Thymus (tissue), 11 donors: ENCODE results near the gene SEC14L2. TPM values are rescaled to one million over a fixed set of nuclear protein-coding genes. Genes with fewer than 3 reads are reported as not detected.

Experiments used
- DNase-seq, 9 donors: peaks; one replicate each; pipeline ENCODE4 v3.0.0-alpha.2; 2013; ENCODE audit warnings: low spot score in 9 of 9, low read depth in 6 of 9, missing footprints in 1 of 9
- H3K27ac ChIP-seq, 2 donors: one replicate each; pipeline ENCODE4 v1.5.1; 2013; ENCODE audit warnings: control low read depth in 1 of 2, low read depth in 1 of 2, low read length in 1 of 2, mild to moderate bottlenecking in 1 of 2, moderate library complexity in 1 of 2
- H3K27me3 ChIP-seq, 2 donors: one replicate each; pipeline ENCODE4 v1.5.1; 2013; ENCODE audit warnings: low read length in 1 of 2; ENCODE audit not compliant: control insufficient read depth in 2 of 2, insufficient read depth in 1 of 2
- H3K36me3 ChIP-seq, 2 donors: one replicate each; pipeline ENCODE4 v1.5.1; 2013; ENCODE audit warnings: low read length in 1 of 2, mild to moderate bottlenecking in 1 of 2, moderate library complexity in 1 of 2; ENCODE audit not compliant: control insufficient read depth in 2 of 2, insufficient read depth in 2 of 2
- H3K4me1 ChIP-seq, 2 donors: one replicate each; pipeline ENCODE4 v1.5.1; 2013; ENCODE audit warnings: low read length in 2 of 2; ENCODE audit not compliant: control insufficient read depth in 2 of 2, insufficient read depth in 2 of 2
- H3K4me3 ChIP-seq, 2 donors: one replicate each; pipeline ENCODE4 v1.5.1; 2013; ENCODE audit warnings: low read length in 2 of 2, control low read depth in 1 of 2, mild to moderate bottlenecking in 1 of 2
- H3K9me3 ChIP-seq, 2 donors: one replicate each; pipeline ENCODE4 v1.5.1; 2013; ENCODE audit warnings: low read length in 1 of 2, mild to moderate bottlenecking in 1 of 2; ENCODE audit not compliant: control insufficient read depth in 2 of 2, insufficient read depth in 1 of 2
- WGBS: extraction: QIAGEN DNeasy Blood & Tissue Kit; methylation state at CpG from one replicate; pipeline ENCODE4 v1.1.7; 2013; 5-methylcytosine and 5-hydroxymethylcytosine counted together
- polyA plus RNA-seq: library from polyadenylated mRNA; stranded (reverse); fragments of 200-250 nt; gene quantifications from one replicate; pipeline ENCODE4 v1.2.3, GENCODE V29; 2013
- total RNA-seq: library from RNA; stranded (reverse); fragments of 120-200 nt; gene quantifications from one replicate; pipeline ENCODE4 v1.2.4, GENCODE V29; 2013
- donor health status: healthy.

Gene SEC14L2
- total and polyA plus RNA-seq, 2 donors, result 6.2 to 7.2 TPM

- Histone ChIP-seq H3K36me3 (no peaks in the 10 kb centered on the region), H3K9me3 (peaks cover 0 to 7% of the 10 kb centered on the region in 2 donors), H3K27me3 (peaks cover 0 to 1% of the 10 kb centered on the region in 2 donors), H3K27ac (no peak overlapping the region), H3K4me3 (no peak overlapping the region), H3K4me1 (peaks cover 0 to 4% of the 10 kb centered on the region in 2 donors)
- WGBS, result 87% methylated on average over 8 of the region's 8 CpGs
- no peak for DNase-seq
Observed at GRCh38 chr22:30372915-30373314, 23.9 kb upstream of the SEC14L2 start.

GRCh38 chr22:30373331-30374325, 23.2 kb upstream of the SEC14L2 start:
- no peak for DNase-seq
- Histone ChIP-seq H3K36me3 (no peaks in the 10 kb centered on the region), H3K9me3 (peaks cover 0 to 7% of the 10 kb centered on the region in 2 donors), H3K4me1 (peaks cover 0 to 4% of the 10 kb centered on the region in 2 donors), H3K27ac (no peak overlapping the region), H3K4me3 (no peak overlapping the region), H3K27me3 (peaks cover 0 to 2% of the 10 kb centered on the region in 2 donors)
- 97% methylated on average over 33 of the region's 33 CpGs for WGBS

- H3K9me3 ChIP-seq, result peaks cover 0 to 7% of the 10 kb centered on the region in 2 donors
- H3K36me3 ChIP-seq, result peaks cover 0 to 3% of the 10 kb centered on the region in 2 donors
- no peak overlapping the region for H3K27ac ChIP-seq
- whole genome bisulfite sequencing, result 97% methylated on average over 13 of the region's 13 CpGs
- no peak for DNase-seq
- H3K4me3 ChIP-seq, result no peak overlapping the region
- H3K4me1 ChIP-seq, result peaks cover 2 to 16% of the 10 kb centered on the region in 2 donors
- peaks cover 0 to 2% of the 10 kb centered on the region in 2 donors for H3K27me3 ChIP-seq
Observed at GRCh38 chr22:30375312-30375849, 21.4 kb upstream of the SEC14L2 start.

- H3K4me3 ChIP-seq, result no peak overlapping the region
- peaks cover 0 to 3% of the 10 kb centered on the region in 2 donors for H3K36me3 ChIP-seq
- peaks cover 21 to 42% of the 10 kb centered on the region in 2 donors for H3K4me1 ChIP-seq
- no peaks in the 10 kb centered on the region for H3K9me3 ChIP-seq
- peaks cover 0 to 5% of the 10 kb centered on the region in 2 donors for H3K27me3 ChIP-seq
- H3K27ac ChIP-seq, result no peak overlapping the region
- 97% methylated on average over 20 of the region's 20 CpGs for WGBS
- no peak for DNase-seq
Observed at GRCh38 chr22:30380011-30380410, 16.8 kb upstream of the SEC14L2 start.

- peak; percentile 81 to 97 (median 94) for DNase-seq
- peaks cover 0 to 5% of the 10 kb centered on the region in 2 donors for H3K27me3 ChIP-seq
- peaks cover 0 to 3% of the 10 kb centered on the region in 2 donors for H3K36me3 ChIP-seq
- 8% methylated on average over 12 of the region's 12 CpGs for WGBS
- H3K4me1 ChIP-seq, result peaks cover 21 to 48% of the 10 kb centered on the region in 2 donors
- no peak overlapping the region for H3K4me3 ChIP-seq
- peak overlapping the region in 1 of 2 donors; percentile 96 for H3K27ac ChIP-seq
- H3K9me3 ChIP-seq, result no peaks in the 10 kb centered on the region
Observed at GRCh38 chr22:30381264-30381663, 15.6 kb upstream of the SEC14L2 start.

- H3K27me3 ChIP-seq, result peaks cover 5% of the 10 kb centered on the region in 2 donors
- H3K4me3 ChIP-seq, result no peak overlapping the region
- DNase-seq, result no peak
- H3K4me1 ChIP-seq, result peaks cover 22 to 55% of the 10 kb centered on the region in 2 donors
- WGBS, result 98% methylated on average over 5 of the region's 5 CpGs
- no peak overlapping the region for H3K27ac ChIP-seq
- H3K36me3 ChIP-seq, result peaks cover 0 to 3% of the 10 kb centered on the region in 2 donors
- no peaks in the 10 kb centered on the region for H3K9me3 ChIP-seq
Observed at GRCh38 chr22:30382340-30382739, 14.5 kb upstream of the SEC14L2 start.

GRCh38 chr22:30383061-30383460, 13.8 kb upstream of the SEC14L2 start:
- DNase-seq, result no peak
- 67% methylated on average over 3 of the region's 3 CpGs for WGBS
- Histone ChIP-seq H3K27ac (no peak overlapping the region), H3K4me3 (no peak overlapping the region), H3K27me3 (peaks cover 3 to 5% of the 10 kb centered on the region in 2 donors), H3K36me3 (peaks cover 0 to 3% of the 10 kb centered on the region in 2 donors), H3K9me3 (no peaks in the 10 kb centered on the region), H3K4me1 (peaks cover 22 to 60% of the 10 kb centered on the region in 2 donors)

GRCh38 chr22:30385942-30386341, 10.9 kb upstream of the SEC14L2 start:
- WGBS, result 92% methylated on average over 10 of the region's 10 CpGs
- Histone ChIP-seq H3K9me3 (peaks cover 0 to 11% of the 10 kb centered on the region in 2 donors), H3K36me3 (no peaks in the 10 kb centered on the region), H3K27ac (no peak overlapping the region), H3K4me3 (no peak overlapping the region), H3K27me3 (peaks cover 3 to 5% of the 10 kb centered on the region in 2 donors), H3K4me1 (peaks cover 15 to 42% of the 10 kb centered on the region in 2 donors)
- peak in 1 of 9 donors; percentile 54 for DNase-seq

GRCh38 chr22:30386608-30386959, 10.2 kb upstream of the SEC14L2 start:
- no peak for DNase-seq
- WGBS, result 44% methylated on average over 10 of the region's 10 CpGs

More at GRCh38 chr22:30386608-30386959, 10.2 kb upstream of the SEC14L2 start:
- Histone ChIP-seq H3K4me3 (peak overlapping the region; percentile 39 to 81), H3K27me3 (peaks cover 3 to 5% of the 10 kb centered on the region in 2 donors), H3K27ac (no peak overlapping the region), H3K9me3 (peaks cover 0 to 16% of the 10 kb centered on the region in 2 donors), H3K4me1 (peaks cover 11 to 42% of the 10 kb centered on the region in 2 donors), H3K36me3 (no peaks in the 10 kb centered on the region)
